NB4 (cell line): Measurements from ENCODE around the gene FUZ.
"Not testable (repeated sequence)": the region's sequence is repeated elsewhere in the genome, so short reads cannot be mapped to it uniquely, and the experiment has no call there.

Experiments
- DNase-seq: peaks from one replicate; pipeline ENCODE4 v3.0.0; 2010; ENCODE audit warnings: low read depth
- H3K4me3 ChIP-seq: one replicate; pipeline ENCODE4 v1.5.1; 2011; ENCODE audit warnings: mild to moderate bottlenecking, low read depth, low read length, moderate library complexity
- CTCF ChIP-seq: IDR thresholded peaks from one replicate; pipeline ENCODE4 v1.5.1; 2012; ENCODE audit warnings: low read depth, low read length
- MAX ChIP-seq: IDR thresholded peaks from 2 replicates; pipeline ENCODE4 v1.6.1; 2011; ENCODE audit warnings: low read depth, low read length
- MYC ChIP-seq: IDR thresholded peaks from 2 replicates; pipeline ENCODE4 v1.6.1; 2011; ENCODE audit warnings: low read depth, low read length
- POLR2A ChIP-seq: IDR thresholded peaks from 2 replicates; pipeline ENCODE4 v1.6.1; 2011; ENCODE audit warnings: mild to moderate bottlenecking; ENCODE audit not compliant: insufficient read length; ENCODE audit errors: extremely low read depth

FUZ gene

GRCh38 chr19:49829721-49830120, 16.6 kb upstream of the FUZ start:
- TF ChIP-seq MYC: no peak
- no peak for TF ChIP-seq CTCF
- no peak for TF ChIP-seq MAX
- no peak for TF ChIP-seq POLR2A
- DNase-seq: no peak
- no peak overlapping the region for H3K4me3 ChIP-seq

GRCh38 chr19:49829200-49829599, 16.1 kb upstream of the FUZ start:
- DNase-seq: no peak
- TF ChIP-seq CTCF (no peak), MYC (no peak), POLR2A (no peak), MAX (no peak)
- no peak overlapping the region for H3K4me3 ChIP-seq

GRCh38 chr19:49827034-49827433, 13.9 kb upstream of the FUZ start:
- TF ChIP-seq CTCF: no peak
- no peak overlapping the region for H3K4me3 ChIP-seq
- no peak for DNase-seq

GRCh38 chr19:49824662-49825061, 11.6 kb upstream of the FUZ start:
- H3K4me3 ChIP-seq: no peak overlapping the region
- TF ChIP-seq CTCF: no peak
- TF ChIP-seq POLR2A: no peak
- TF ChIP-seq MAX: no peak
- no peak for TF ChIP-seq MYC
- no peak for DNase-seq

- DNase-seq: no peak
- TF ChIP-seq MYC (no peak), MAX (no peak), CTCF (no peak), POLR2A (no peak)
- H3K4me3 ChIP-seq: no peak overlapping the region
Observed at GRCh38 chr19:49823472-49823871, 10.4 kb upstream of the FUZ start.

GRCh38 chr19:49820125-49820524, 7.0 kb upstream of the FUZ start:
- no peak for DNase-seq
- no peak overlapping the region for H3K4me3 ChIP-seq
- no peak for TF ChIP-seq MAX
- no peak for TF ChIP-seq CTCF
- no peak for TF ChIP-seq MYC
- TF ChIP-seq POLR2A: no peak

GRCh38 chr19:49819452-49820115, 6.5 kb upstream of the FUZ start:
- H3K4me3 ChIP-seq: peak overlapping the region; percentile 93
- not testable (repeated sequence) for DNase-seq
